A549 (cell line): ENCODE data around the gene ZC3H12D. TPM values are rescaled to one million over a fixed set of nuclear protein-coding genes. Genes with fewer than 3 reads are reported as not detected.

Experiments
- ATAC-seq, 2 experiments: fragments of 200-7000 bp in 1 of 2; fragments of >200 bp in 1 of 2; cut with Nextera tagmentation in 1 of 2; cut with Tn5 transposase in 1 of 2; 3 replicates each; pipeline versions ENCODE4 v1.8.0 to v1.9.1; 2018 to 2020; ENCODE audit warnings: mild to moderate bottlenecking in 1 of 2, moderate library complexity in 1 of 2
- CTCF ChIA-PET: fragments of 300-600 bp; sonication (Branson Sonifier 250); formaldehyde crosslinking; extraction: SDS; loops from one replicate; lab custom pipeline; 2021; ENCODE audit warnings: antibody characterized with exemption, inconsistent platforms; lab: Yijun Ruan, JAX
- POLR2A ChIA-PET: fragments of 350-600 bp; formaldehyde crosslinking; extraction: SDS; loops from one replicate; lab custom pipeline; 2021; ENCODE audit warnings: antibody characterized with exemption, inconsistent platforms; lab: Yijun Ruan, JAX
- DNase-seq, 2 experiments: peaks; one replicate each; pipeline versions ENCODE4 v3.0.0 to v3.0.0-alpha.2; 2011 to 2016; ENCODE audit warnings: low read depth in 1 of 2, low spot score in 1 of 2
- FAIRE-seq: peaks from 2 replicates; lab custom pipeline; 2011; peaks lifted over from hg19 to GRCh38; lab: Jason Lieb, UNC
- H3K27ac ChIP-seq, 2 experiments: fragments of >200 bp; sonication (Bioruptor Twin); formaldehyde crosslinking; 3 replicates each; pipeline ENCODE4 v1.5.1; 2016 to 2017
- H3K4me1 ChIP-seq: fragments of >200 bp; sonication (Bioruptor Twin); formaldehyde crosslinking; 3 replicates; pipeline ENCODE4 v1.6.1; 2016
- H3K4me2 ChIP-seq: fragments of >200 bp; sonication (Bioruptor Twin); formaldehyde crosslinking; 3 replicates; pipeline ENCODE4 v1.6.1; 2016
- H3K4me3 ChIP-seq: fragments of >200 bp; sonication (Bioruptor Twin); formaldehyde crosslinking; 3 replicates; pipeline ENCODE4 v1.5.1; 2016
- H3K9me3 ChIP-seq: fragments of >200 bp; sonication (Bioruptor Twin); formaldehyde crosslinking; 3 replicates; pipeline ENCODE4 v1.6.1; 2016
- EHF ChIP-seq: fragments of 250-450 bp; sonication (Bioruptor Pico); IDR thresholded peaks from 2 replicates; pipeline ENCODE4 v1.5.0; 2020; ENCODE audit warnings: mild to moderate bottlenecking
- EHMT2 ChIP-seq: fragments of 200-600 bp; sonication (generic); IDR thresholded peaks from 2 replicates; pipeline ENCODE4 v1.6.1; 2016; ENCODE audit warnings: antibody characterized with exemption, low read depth, mild to moderate bottlenecking, moderate library complexity
- ESRRA ChIP-seq: fragments of 150-350 bp; IDR thresholded peaks from 2 replicates; pipeline ENCODE4 v1.6.1; 2014; ENCODE audit warnings: mild to moderate bottlenecking, low read length, borderline replicate concordance
- HDAC2 ChIP-seq: fragments of 200-600 bp; sonication (generic); IDR thresholded peaks from 2 replicates; pipeline ENCODE4 v1.6.1; 2016
- HOXB13 ChIP-seq: fragments of 250-450 bp; sonication (Bioruptor Pico); IDR thresholded peaks from 2 replicates; pipeline ENCODE4 v1.5.0; 2020; ENCODE audit warnings: low read depth, mild to moderate bottlenecking, moderate library complexity
- JUN ChIP-seq, 2 experiments: fragments of >200 bp; sonication (Bioruptor Twin); formaldehyde crosslinking; IDR thresholded peaks; 2 replicates in 1 of 2; 3 replicates in 1 of 2; pipeline ENCODE4 v1.6.1; 2016 to 2017
- KDM1A ChIP-seq: fragments of 200-600 bp; sonication (generic); IDR thresholded peaks from 2 replicates; pipeline ENCODE4 v1.6.1; 2016; ENCODE audit warnings: low read depth, mild to moderate bottlenecking
- PHF8 ChIP-seq: fragments of 200-600 bp; sonication (generic); IDR thresholded peaks from 2 replicates; pipeline ENCODE4 v1.6.1; 2016; ENCODE audit warnings: low read depth, mild to moderate bottlenecking, antibody characterized with exemption, moderate library complexity, borderline replicate concordance
- POLR2AphosphoS2 ChIP-seq: conservative IDR thresholded peaks from 2 replicates; pipeline ENCODE4 v1.6.1; 2012; ENCODE audit warnings: low read length, improper control_type of control experiment, inconsistent platforms
- ZFP36 ChIP-seq: fragments of 450-650 bp; IDR thresholded peaks from 2 replicates; pipeline ENCODE4 v1.6.1; 2014; ENCODE audit warnings: borderline replicate concordance; ENCODE audit not compliant: partially characterized antibody
- ZNF302 ChIP-seq: fragments of 250-450 bp; sonication (Bioruptor Pico); IDR thresholded peaks from 2 replicates; pipeline ENCODE4 v1.9.0; 2021; ENCODE audit warnings: inconsistent platforms, mild to moderate bottlenecking, moderate library complexity
- WGBS: methylation state at CpG from one replicate; pipeline ENCODE4 v1.1.6; 2017; ENCODE audit errors: missing lambda C conversion rate; 5-methylcytosine and 5-hydroxymethylcytosine counted together
- polyA plus RNA-seq, 4 experiments: library from polyadenylated mRNA; depleted of rRNA in 3 of 4; stranded (reverse); fragments of >200 nt; fragmentation: RNase III in 1 of 4; extraction: RNeasy Plus Mini Kit Qiagen cat#74134 plus additional on column Dnase treatment in 1 of 4; gene quantifications; 2 replicates in 3 of 4; 3 replicates in 1 of 4; pipeline ENCODE4 v1.2.3, GENCODE V29; 2011 to 2017
- TF ChIP-seq, protein P1 (sequence below): fragments of 250-450 bp; sonication (Bioruptor Pico); IDR thresholded peaks from 2 replicates; pipeline ENCODE4 v1.5.0; 2021; ENCODE audit warnings: mild to moderate bottlenecking, moderate library complexity, borderline replicate concordance
- TF ChIP-seq, protein P2 (sequence below): fragments of 250-450 bp; sonication (Bioruptor Pico); IDR thresholded peaks from 2 replicates; pipeline ENCODE4 v1.5.0; 2020; ENCODE audit warnings: low read depth, mild to moderate bottlenecking, moderate library complexity
- TF ChIP-seq, protein P3 (sequence below): IDR thresholded peaks from 2 replicates; pipeline ENCODE4 v1.6.1; 2012
- TF ChIP-seq, protein P4 (sequence below): fragments of >200 bp; sonication (Bioruptor Twin); formaldehyde crosslinking; IDR thresholded peaks from 3 replicates; pipeline ENCODE4 v1.6.1; 2016

ZC3H12D gene
- polyA plus RNA-seq, 2 of the 4 experiments (the other 2 are of a cell fraction): 0.04 to 0.12 TPM

DNA sequence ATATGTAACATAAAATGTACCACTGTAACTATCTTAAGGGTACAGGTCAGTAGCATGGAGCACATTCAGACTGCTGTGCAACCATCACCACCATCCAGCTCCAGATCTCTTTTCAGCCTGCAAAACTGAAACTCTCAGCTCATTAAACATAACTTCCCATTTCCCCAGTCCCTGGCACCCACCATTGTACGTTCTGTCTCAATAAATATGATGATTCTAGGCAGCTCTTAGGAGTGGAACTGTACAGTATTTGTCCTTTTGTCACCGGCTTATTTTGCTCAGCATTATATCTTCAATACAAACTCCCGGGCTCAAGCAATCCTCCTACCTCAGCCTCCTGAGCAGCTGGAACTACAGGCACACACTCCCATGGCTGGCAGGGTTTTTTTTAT is 1.5 kb downstream of the ZC3H12D start:
- Histone ChIP-seq H3K9me3 (no peaks in the 10 kb centered on the region), H3K27ac (no peak overlapping the region; a peak in 1 of 6 replicates), H3K4me2 (no peak overlapping the region), H3K4me1 (peaks cover 17% of the 10 kb centered on the region), H3K4me3 (no peak overlapping the region)
- DNase-seq: no peak
- ChIA-PET CTCF (interaction anchor here (1.1 kb wide), 1 partner anchor 30 kb away, joined by 3 read pairs; no protein-coding TSS in a partner anchor), POLR2A (interaction anchor here (0.6 kb wide), 1 partner anchor 369 kb away, joined by 4 read pairs; no protein-coding TSS in a partner anchor)
- no peak for FAIRE-seq
- ATAC-seq: no peak
- no peak for TF ChIP-seq HOXB13 (CRISPR knock-in tag)
- TF ChIP-seq, protein P1, sequence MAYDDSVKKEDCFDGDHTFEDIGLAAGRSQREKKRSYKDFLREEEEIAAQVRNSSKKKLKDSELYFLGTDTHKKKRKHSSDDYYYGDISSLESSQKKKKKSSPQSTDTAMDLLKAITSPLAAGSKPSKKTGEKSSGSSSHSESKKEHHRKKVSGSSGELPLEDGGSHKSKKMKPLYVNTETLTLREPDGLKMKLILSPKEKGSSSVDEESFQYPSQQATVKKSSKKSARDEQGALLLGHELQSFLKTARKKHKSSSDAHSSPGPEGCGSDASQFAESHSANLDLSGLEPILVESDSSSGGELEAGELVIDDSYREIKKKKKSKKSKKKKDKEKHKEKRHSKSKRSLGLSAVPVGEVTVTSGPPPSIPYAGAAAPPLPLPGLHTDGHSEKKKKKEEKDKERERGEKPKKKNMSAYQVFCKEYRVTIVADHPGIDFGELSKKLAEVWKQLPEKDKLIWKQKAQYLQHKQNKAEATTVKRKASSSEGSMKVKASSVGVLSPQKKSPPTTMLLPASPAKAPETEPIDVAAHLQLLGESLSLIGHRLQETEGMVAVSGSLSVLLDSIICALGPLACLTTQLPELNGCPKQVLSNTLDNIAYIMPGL: no peak
- no peak for TF ChIP-seq ZNF302 (CRISPR knock-in tag)
- TF ChIP-seq ESRRA: no peak
- no peak for TF ChIP-seq EHMT2
- no peak for TF ChIP-seq HDAC2
- TF ChIP-seq JUN (IDR thresholded peaks at IDR 0.05): no peak
- WGBS: 97% methylated on average over 3 of the region's 3 CpGs

DNA sequence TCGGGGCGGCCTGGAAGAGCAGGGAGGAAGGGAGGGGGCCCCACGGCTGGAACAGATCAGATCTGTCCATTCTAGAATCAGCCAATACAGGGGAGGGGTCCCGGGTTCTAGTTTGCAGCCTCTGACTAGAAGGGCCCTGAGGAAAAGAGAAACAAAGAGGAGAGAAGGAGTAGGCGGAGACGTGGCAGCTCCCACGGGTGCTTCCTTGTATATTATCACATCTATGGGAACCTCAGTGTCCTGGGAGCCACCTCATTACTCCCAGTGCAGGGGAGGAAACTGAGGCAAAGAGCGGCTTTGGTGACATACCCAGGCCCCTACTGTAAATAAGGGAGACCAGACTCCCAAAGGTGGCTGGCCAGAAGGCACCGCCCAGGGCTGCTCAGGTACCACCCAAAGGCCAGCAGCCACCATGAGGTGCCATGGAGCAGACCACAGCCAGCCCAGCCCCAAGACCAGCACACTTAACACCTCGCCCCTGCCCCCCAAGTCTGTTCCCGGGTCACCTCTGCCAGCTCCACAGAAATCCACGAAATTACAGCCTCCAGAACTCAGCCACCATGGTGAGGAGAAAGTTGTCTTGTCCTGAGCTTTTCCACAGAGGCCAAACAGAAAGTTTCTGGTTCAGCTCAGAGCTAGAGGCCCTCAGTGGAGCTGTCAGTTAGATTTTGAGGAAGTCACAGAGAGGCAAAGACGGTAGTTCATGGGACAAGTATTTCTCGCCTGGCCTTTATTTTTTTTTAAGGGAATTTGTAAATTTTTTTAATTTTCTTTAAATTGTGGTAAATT is 2.1 kb downstream of the ZC3H12D start:
- Histone ChIP-seq H3K4me2 (no peak overlapping the region), H3K9me3 (no peaks in the 10 kb centered on the region), H3K4me1 (peaks cover 17% of the 10 kb centered on the region), H3K4me3 (no peak overlapping the region), H3K27ac (no peak overlapping the region)
- DNase-seq: no peak
- WGBS: 75% methylated on average over 8 of the region's 14 CpGs
- ATAC-seq: no peak
- no peak for FAIRE-seq
- ChIA-PET POLR2A (no interaction called here), CTCF (interaction anchor here (1.1 kb wide), 1 partner anchor 31 kb away, joined by 3 read pairs; no protein-coding TSS in a partner anchor)
- TF ChIP-seq POLR2AphosphoS2: no peak
- TF ChIP-seq, protein P2, sequence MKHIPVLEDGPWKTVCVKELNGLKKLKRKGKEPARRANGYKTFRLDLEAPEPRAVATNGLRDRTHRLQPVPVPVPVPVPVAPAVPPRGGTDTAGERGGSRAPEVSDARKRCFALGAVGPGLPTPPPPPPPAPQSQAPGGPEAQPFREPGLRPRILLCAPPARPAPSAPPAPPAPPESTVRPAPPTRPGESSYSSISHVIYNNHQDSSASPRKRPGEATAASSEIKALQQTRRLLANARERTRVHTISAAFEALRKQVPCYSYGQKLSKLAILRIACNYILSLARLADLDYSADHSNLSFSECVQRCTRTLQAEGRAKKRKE (CRISPR knock-in tag): no peak
- TF ChIP-seq, protein P3, sequence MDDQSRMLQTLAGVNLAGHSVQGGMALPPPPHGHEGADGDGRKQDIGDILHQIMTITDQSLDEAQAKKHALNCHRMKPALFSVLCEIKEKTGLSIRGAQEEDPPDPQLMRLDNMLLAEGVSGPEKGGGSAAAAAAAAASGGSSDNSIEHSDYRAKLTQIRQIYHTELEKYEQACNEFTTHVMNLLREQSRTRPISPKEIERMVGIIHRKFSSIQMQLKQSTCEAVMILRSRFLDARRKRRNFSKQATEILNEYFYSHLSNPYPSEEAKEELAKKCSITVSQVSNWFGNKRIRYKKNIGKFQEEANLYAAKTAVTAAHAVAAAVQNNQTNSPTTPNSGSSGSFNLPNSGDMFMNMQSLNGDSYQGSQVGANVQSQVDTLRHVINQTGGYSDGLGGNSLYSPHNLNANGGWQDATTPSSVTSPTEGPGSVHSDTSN: no peak
- TF ChIP-seq, protein P4, sequence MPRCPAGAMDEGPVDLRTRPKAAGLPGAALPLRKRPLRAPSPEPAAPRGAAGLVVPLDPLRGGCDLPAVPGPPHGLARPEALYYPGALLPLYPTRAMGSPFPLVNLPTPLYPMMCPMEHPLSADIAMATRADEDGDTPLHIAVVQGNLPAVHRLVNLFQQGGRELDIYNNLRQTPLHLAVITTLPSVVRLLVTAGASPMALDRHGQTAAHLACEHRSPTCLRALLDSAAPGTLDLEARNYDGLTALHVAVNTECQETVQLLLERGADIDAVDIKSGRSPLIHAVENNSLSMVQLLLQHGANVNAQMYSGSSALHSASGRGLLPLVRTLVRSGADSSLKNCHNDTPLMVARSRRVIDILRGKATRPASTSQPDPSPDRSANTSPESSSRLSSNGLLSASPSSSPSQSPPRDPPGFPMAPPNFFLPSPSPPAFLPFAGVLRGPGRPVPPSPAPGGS: no peak
- TF ChIP-seq, all 56 proteins: peak for 0

DNA sequence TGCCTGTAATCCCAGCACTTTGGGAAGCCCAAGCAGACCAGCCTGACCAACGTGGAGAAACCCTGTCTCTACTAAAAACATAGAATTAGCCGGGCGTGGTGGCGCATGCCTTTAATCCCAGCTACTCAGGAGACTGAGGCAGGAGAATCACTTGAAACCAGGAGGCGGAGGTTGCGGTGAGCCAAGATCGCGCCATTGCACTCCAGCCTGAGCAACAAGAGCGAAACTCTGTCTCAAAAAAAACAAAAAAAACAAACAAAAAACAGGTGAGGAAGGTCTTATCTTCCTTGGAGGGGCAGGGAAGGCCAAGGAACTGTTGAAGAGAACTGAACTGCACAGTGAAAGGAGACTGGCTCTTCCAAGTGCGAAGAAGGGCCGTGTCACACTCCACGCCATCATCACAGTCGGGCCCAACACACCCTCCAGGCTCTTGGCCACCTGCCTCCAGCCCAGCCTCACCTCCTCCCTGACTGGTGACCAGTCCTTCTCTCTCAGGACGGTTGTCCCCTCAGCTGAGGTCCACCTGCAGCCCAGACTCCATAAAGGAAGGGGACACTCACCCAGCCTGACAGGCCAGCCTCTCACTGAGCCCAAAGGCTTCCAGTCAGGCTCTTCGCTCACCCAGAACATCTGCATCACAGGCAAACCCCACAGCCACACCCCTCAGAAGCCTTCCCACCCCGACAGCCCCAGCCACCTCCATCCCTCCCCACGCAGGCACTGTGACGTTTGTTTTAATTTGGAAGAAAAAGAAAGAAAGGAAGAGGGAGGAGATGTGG is 4.1 kb downstream of the ZC3H12D start:
- POLR2A ChIA-PET: no interaction called here
- Histone ChIP-seq H3K4me2 (no peak overlapping the region), H3K4me1 (peaks cover 15% of the 10 kb centered on the region), H3K27ac (no peak overlapping the region), H3K4me3 (no peak overlapping the region), H3K9me3 (no peaks in the 10 kb centered on the region)
- TF ChIP-seq KDM1A (no peak), HOXB13 (CRISPR knock-in tag) (no peak), EHF (CRISPR knock-in tag) (no peak), PHF8 (no peak), HDAC2 (no peak), ZFP36 (no peak)
- no peak for FAIRE-seq
- no peak for DNase-seq
- WGBS: 82% methylated on average over 17 of the region's 18 CpGs
- no peak for ATAC-seq
- CTCF ChIA-PET: interaction anchor here (1.3 kb wide), 1 partner anchor 32 kb away, joined by 3 read pairs; no protein-coding TSS in a partner anchor
